Measurements from ENCODE around the gene MME.

DNA sequence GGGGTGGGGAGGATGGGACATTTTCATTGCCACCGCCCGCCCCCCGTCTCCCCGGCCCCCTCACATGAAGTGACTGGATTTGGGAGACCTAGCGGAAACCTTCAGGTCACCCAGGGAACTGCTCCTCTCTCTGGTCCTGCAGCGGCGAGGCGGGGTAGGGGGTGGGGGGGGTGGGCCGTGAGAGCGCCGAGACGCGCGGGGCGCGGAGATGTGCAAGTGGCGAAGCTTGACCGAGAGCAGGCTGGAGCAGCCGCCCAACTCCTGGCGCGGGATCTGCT is 712 bp upstream of the MME start:
- no peak for TF ChIP-seq POLR2A (IDR thresholded peaks at IDR 0.05)
- TF ChIP-seq, protein P1, sequence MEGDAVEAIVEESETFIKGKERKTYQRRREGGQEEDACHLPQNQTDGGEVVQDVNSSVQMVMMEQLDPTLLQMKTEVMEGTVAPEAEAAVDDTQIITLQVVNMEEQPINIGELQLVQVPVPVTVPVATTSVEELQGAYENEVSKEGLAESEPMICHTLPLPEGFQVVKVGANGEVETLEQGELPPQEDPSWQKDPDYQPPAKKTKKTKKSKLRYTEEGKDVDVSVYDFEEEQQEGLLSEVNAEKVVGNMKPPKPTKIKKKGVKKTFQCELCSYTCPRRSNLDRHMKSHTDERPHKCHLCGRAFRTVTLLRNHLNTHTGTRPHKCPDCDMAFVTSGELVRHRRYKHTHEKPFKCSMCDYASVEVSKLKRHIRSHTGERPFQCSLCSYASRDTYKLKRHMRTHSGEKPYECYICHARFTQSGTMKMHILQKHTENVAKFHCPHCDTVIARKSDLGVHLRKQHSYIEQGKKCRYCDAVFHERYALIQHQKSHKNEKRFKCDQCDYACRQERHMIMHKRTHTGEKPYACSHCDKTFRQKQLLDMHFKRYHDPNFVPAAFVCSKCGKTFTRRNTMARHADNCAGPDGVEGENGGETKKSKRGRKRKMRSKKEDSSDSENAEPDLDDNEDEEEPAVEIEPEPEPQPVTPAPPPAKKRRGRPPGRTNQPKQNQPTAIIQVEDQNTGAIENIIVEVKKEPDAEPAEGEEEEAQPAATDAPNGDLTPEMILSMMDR (IDR thresholded peaks at IDR 0.05), result no peak
